NCI-H1048 (cell line): Measurements from ENCODE around the gene CIITA.
"Not testable (repeated sequence)": the region's sequence is repeated elsewhere in the genome, so short reads cannot be mapped to it uniquely, and the experiment has no call there.

Experiments used
- DNase-seq: peaks from one replicate; lab custom pipeline; 2025; lab: John Stamatoyannopoulos, UW

The CIITA gene

DNA sequence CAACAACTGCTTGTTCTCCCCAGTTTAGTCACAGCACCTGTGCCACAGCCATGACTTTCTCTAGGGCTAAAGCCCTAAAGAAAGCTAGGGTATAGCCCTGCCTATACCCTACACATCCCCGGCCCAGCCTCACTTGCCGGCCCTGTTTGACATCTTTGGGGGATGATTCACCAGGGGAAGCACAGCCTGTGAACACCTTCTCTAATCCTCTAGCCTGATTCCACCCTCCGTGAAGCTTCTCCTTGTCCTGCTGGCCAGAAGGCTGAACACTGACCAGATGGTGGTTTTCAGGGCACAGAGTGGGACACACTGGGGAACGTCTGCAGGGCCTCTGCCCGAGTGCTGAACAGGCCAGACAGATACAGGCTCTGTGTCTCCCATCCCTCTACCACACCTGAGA, 73.4 kb downstream of the CIITA start:
- DNase-seq, result no peak

DNA sequence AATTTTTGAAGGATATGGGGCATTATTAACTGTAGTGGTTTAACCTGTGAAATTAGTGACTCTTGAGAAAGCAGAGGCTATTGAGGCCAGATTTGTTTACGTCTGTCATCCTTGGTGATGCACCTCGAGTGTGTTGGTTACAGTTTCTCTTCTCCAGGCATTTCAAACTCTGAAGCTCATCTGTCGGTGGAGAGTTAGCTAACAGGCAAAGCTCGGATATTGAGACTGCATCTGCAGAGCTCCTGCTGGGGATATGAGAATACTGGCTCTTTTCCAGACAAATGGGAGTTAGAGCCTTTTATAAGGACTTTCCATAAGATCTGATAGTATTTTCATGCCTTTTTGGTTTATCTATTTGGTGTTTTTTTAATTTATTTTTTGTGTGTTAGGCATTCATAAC, 74.0 kb downstream of the CIITA start:
- DNase-seq, result no peak

DNA sequence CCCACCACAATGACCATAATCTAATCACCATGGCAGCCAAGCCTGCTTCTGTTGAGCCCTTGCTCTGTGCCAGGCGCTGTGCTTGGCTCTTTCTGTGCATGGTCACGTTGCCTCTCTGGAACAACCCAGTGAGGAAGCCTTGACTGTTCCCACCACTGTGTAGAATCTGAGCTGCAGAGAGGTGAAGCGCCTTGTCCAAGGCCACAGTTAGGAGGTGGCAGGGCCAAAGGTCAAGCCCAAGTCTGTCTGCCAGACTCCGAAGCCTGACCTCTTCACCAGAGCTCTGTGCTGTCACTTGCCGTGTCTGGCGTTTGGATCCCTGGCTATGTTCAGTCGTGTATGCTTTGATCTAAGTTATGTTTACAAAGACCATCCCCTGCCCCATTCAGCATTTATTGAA, 77.9 kb downstream of the CIITA start:
- no peak for DNase-seq

- no peak for DNase-seq
Observed at GRCh38 chr16:10957771-10958482, 80.9 kb downstream of the CIITA start.

GRCh38 chr16:10959161-10959560, 82.2 kb downstream of the CIITA start:
- DNase-seq, result no peak

- no peak for DNase-seq
Observed at GRCh38 chr16:10961231-10961630, 84.2 kb downstream of the CIITA start.

- no peak for DNase-seq
Observed at GRCh38 chr16:10964039-10964890, 87.3 kb downstream of the CIITA start.

DNA sequence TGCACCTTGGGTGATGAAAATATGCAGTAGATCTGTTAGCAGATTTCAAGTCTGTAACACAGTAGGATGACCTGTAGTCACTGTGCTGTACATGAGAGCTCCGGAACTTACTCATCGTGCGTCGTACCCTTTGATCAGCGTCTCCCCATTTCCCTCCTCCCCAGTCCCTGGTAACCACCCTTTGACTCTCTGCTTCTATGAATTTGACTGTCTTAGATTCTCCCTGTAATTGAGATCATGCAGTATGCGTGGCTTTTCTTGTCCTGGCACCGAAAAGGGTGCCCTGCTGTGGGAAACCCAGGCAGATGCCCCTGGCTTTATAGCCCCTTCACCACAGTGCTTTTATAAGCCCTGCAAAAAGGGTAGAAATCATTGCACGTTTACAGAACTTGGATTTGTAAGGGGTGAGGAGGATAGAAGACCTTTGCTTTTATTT, 87.9 kb downstream of the CIITA start:
- DNase-seq, result no peak

- DNase-seq, result no peak
Observed at GRCh38 chr16:10965440-10966061, 88.5 kb downstream of the CIITA start.

GRCh38 chr16:10966129-10966528, 89.1 kb downstream of the CIITA start:
- no peak for DNase-seq

GRCh38 chr16:10966559-10966958, 89.6 kb downstream of the CIITA start:
- DNase-seq, result not testable (repeated sequence)

DNA sequence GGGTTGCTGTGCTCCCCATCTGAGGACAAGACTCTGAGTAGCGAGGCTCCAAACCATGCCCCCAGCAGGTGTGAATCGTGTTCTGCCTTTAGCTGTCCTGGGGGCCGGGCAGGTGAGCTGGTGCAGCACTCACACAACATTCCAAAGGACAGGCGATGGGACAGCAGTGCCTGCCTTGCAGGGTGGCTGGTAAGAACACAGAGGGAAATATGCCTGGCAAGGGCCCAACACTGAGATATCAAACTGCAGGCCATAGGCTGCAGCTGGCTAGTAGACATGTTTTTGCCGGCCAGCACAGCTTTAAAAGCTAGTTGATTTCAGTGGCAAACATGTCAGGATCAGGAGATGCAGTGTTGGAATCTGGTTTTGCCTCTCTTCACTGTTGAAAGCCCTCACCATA, 91.0 kb downstream of the CIITA start:
- DNase-seq, result no peak

DNA sequence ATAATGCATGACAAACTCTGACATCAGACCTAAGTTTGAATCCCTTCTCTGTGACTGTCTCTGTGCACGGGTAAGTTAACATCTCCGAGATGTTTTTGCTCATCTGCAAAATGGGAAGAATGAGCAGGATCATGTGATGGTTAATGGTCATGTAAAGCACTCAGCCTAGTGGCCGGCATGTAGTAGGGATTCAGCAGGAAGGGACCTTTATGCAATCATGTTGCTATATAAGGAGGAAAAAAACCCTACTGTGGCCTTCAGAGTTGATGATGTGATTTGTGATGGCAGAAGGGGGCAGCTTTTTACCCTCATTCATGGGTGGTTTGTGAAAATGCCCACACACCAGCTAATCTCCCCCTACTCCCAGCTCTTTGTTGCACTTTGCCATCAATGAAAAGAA, 91.5 kb downstream of the CIITA start:
- DNase-seq, result no peak

DNA sequence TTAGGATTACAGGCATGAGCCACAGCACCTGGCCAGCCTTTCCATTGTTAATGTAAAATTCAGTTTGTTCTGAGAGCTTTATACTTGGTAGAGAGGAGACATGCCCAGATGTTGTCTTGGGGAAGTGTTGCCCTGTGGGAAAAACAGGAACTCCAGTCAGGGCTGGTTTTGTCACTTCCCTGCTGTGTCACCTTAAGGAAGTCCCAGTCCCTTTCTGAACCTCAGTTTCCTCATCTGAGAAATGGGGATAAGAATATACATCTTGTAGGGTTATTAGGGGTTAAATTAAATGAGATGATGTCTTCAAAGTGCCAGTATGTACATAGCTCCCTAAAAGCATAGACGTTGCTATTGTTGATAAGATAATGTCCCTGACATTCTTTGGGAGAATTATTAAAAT, 92.6 kb downstream of the CIITA start:
- no peak for DNase-seq

- no peak for DNase-seq
Observed at GRCh38 chr16:10970065-10970464, 93.1 kb downstream of the CIITA start.

- DNase-seq, result no peak
Observed at GRCh38 chr16:10971560-10971961, 94.6 kb downstream of the CIITA start.

DNA sequence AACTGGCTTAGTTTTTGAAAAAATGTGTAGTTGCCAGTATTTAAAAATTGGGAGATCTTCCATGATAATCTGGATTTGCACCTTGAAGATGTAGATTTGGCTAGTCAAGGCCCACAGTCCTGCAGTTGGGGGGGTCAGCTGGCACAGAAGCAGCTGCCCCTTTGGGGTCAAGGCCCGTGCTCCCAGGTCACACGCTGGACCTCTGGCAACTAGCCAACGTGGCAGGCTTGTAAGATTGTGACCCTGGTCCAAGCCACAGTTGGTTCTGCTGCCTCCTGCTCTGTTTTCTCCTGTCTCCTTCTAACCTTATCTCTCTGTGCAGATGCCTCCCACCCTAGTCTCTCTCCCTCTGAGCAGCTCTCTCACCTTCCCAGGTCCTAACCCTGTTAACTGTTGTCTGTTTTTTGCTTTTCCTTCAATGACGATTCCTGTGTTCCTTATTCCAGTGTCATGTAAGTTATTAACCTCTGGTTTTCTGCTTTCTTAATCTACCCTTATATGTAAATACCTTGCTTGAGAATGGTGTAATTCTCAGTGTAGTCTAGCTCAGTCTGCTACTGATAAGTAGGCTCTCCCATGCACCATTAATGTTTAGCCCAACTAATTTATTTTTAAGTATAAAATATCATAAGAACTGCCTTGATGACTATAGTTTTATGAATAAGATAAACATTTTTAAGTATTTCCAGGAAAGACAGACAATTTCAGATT, 95.3 kb downstream of the CIITA start:
- no peak for DNase-seq

DNA sequence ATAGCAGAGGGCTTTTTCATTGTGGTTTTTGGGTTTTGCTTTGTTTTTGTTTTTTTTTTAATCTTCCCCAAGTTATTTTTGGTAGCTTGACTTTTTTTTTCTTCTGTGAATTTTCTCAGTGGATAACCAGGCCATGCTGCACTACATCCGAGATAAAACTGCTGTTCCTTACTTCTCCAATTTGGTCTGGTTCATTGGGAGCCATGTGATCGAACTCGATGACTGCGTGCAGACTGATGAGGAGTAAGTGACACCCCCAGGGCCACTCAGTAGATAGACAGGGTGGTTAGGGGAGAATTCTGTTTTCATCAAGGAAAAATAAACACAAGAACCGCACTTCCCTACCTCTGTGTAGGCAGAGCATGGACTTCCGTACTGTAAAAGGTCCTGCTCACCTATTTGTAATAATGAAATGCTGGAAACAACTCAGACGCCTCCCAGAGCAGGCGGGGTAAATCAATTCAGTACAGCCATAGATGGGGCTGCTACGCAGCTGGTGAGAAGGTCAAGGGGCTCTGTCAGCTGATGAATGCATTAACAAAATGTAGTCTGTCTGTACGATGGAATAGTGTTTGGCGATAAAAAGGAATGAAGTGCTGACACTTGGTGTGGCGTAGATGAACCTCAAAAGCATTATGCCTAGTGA, 95.9 kb downstream of the CIITA start:
- no peak for DNase-seq

DNA sequence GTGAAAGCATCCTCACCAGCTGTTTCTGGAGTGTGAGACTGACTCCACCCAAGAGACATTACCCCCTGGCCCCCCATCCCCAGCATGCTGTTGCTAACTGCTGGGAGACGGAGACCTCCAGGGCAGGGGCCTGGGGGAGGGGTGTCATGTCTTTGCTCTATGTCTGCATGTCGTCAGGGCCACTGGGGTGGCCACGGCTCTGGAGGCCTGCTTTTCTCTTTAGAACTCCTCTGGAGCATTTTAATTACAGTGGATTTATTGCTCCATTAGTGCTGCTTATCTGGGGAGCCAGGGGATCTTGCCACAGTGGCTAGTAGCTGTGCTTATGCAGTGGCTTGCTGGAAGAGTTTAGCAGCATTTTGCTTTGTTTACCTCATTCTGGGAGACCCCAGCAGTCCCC, 99.6 kb downstream of the CIITA start:
- DNase-seq, result no peak

- no peak for DNase-seq
Observed at GRCh38 chr16:10978124-10978523, 101.1 kb downstream of the CIITA start.

DNA sequence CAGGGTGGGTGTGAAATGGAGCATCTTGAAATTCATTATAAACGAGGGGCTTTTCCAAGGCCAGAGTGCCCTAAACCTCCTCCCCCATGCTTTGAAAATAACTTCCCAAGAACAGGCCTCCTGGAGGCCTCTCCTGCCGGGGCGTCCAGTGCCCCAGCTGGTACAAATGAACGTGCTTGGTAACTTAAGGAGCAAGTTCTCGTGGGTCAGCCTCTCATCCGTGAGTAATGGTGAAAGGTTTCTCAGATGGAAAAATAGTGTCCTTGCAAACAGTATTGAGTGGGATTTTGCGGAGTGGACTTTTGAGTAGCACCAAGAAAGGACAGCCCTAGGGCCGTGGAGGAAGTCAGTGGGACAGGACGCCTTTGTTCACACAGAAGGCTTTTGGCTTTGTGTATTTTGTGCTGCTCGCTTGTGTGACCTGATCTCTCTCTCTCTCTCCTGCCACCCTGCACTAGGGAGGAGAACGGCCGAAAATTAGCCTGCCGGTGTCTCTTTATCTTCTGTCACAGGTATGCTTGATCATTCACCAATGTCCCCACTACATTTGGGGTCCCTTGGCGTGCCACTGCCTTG, 102.0 kb downstream of the CIITA start:
- no peak for DNase-seq
